Anterior cingulate cortex (tissue), 58 donors: Measurements from ENCODE around the gene TOM1.
A peak's percentile ranks its signal among the peaks of the same experiment; 100 is the strongest.

Source experiments
- DNase-seq, 58 donors: peaks; one replicate each; lab custom pipeline; 2025; lab: John Stamatoyannopoulos, UW

Gene TOM1

GRCh38 chr22:35343664-35344550, 44.2 kb downstream of the TOM1 start:
- DNase-seq = no peak

DNA sequence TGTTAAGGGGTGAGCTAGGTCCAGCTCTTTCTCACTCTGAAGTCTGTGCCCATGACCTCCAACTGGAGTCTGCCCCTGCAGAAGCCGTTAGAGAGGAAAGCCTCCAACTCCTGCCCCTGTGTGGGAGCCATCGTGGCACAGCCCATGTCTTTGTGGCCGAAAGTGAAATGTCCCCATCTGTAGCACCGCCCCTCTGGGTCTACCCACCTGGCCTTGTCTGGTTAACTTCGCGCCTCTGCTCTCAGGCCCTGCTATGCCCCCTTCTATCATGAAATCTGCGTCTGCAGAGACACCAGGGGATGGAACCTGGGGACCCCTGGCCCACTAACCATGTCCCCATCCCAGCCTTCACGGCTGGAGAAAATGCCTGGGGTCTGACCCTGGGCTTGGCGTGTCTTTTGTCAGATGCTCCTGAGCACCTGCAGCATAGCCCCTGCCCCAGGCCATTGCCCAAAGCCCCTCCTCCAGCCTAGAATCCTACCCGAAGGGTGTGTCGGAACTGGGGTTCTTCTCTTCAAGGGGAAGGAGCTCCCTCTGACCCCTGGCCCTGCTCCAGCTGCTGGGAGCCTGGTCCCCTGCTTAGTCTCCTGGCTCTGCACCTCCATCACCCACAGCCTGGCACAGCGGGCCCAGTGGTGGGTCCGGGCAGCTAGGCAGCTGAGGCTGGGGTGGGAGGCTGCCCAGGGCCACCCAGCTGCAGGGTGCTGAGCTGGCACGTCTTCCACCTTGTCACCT, 45.4 kb downstream of the TOM1 start:
- DNase-seq = no peak

DNA sequence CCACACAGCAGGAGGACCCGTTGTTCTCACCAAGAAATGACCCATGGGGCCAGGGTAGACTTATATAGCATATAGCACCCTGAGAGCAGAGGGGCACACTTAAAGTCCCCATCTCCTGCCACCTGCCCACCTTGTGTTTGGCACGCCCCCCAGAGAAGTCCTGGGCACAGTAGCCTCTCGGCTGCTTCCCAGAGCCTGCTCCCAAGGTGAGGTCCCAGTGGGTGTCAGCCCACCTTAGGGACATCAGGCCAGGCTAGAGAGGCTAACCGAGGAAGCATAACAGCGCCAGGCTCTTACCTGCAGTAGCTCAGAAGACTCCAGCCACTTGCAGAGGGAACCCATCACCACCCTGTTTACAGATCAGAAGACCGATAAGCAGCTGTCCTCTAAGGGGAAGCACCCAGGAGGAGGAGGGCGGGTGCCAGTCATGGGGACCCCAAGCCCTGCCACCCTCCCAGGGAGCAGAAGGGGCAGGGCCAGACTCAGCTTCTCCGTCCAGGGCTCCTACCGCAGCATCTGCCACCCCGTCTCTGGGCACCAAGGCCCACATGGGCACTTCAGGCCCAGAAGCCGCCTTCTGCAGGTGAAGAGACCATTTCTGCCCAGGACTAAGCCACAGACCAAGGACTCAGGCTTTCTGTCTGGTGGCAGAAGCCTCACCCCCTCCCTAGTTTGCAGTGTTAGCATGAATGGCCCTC, 46.3 kb downstream of the TOM1 start:
- DNase-seq = no peak

DNA sequence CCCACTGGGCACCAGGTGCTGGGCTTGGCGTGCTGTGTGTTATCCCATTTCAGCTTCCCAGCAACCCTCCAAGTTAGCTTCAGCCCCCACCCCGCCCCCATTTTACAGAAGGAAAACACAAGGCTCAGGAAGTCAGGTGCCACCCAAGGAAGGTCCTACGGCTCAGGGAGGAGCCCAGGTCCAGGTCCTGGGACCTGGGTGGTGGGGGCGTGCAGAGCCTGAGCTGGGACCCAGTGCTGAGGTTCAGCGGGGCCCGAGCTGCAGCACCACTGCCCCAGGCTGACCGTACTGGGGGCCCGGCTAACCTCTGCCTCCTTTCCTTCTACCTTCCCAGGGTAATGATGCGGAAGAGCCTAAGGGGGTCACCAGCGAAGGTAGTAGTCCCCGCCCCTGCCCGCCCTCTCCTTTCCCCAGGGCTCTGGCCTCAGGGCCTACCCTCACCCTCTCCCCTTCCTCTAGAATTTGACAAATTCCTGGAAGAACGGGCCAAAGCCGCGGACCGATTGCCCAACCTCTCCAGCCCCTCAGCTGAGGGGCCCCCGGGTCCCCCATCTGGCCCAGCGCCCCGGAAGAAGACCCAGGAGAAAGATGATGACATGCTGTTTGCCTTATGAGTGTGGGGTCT, 47.0 kb downstream of the TOM1 start:
- DNase-seq = no peak

- DNase-seq = no peak
Observed at GRCh38 chr22:35347462-35347861, 47.8 kb downstream of the TOM1 start.

GRCh38 chr22:35348026-35348590, 48.4 kb downstream of the TOM1 start:
- DNase-seq = no peak

DNA sequence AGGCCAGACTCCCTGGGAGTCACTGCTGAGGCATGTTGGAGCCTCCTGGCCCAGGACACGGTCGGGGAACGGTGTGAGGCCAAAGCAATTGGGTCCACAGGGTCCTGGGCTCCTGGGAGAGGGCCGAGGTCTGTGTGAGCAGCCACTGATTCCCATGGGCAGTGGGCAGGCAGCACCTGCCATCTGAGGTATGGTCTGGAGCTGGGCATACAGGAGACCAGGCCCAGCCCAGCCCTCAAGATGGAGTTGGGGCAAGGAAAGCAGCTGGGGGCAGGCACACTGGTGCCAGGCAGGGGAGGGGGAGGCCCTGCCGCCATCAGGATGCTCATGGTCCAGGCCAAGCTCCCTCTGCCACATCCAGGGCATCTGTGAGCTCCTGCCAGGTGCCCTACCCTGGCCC, 49.0 kb downstream of the TOM1 start:
- no peak for DNase-seq

DNA sequence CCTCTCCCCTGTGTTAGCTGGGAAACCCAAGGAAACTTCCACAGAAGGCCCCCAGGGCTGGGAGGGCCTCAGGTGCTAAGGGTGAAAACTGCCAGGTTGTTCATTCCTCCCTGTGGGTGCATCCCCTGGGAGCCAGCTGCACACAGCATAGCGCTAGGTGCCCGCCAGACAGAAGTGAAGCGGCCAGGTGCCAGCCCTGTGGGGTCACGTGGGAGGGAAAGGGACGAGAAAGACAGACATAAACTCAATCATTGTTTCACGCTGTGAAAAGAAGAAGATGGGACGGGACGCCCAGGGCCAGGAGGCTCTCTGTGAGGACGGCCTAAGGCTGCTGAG, 49.6 kb downstream of the TOM1 start:
- DNase-seq = no peak

DNA sequence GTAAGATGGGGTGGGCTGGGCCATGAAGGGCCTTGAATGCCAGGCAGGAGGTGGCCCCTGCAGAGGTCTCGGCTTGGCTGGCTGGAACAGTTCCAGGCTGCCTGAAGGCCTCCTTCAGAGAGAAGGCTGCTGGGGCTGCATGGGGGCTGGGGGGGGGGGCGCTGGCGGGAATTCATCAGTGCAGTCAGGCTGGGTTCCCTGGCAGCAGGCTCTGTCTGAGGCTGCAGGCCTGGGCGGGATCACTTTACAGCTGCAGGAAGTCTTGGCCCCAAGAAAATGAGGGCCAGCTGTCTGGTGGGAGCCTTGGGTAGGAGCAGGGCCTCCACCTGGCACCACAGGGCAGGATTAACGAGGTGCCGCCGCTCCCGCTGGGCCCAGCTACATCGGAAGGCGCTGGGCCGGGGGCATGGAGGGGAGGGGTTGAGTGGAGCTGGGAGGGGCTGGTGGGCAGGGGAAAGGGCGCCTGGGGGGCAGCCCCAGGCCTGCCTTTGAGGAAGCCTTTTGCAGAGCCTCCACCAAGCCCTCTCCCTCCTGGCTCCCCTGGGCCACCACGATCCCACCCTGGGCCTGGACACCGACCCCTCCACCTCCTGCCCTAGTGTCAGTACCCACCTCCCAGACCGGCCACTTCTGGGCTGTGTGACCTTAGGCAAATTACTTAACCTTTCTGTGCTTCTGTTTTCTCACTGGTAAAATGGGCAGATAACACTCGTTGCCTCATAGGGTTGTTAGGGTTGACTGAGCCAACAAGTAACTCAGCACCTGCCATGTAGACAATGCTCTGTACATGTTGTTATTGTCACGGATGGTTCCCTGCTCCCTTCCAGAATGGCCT, 50.2 kb downstream of the TOM1 start:
- peak in 16 of 58 donors; percentile 7 to 41 (median 21) for DNase-seq

GRCh38 chr22:35350539-35351503, 51.1 kb downstream of the TOM1 start:
- peak; percentile 19 to 92 (median 81) for DNase-seq

GRCh38 chr22:35352214-35353111, 52.8 kb downstream of the TOM1 start:
- peak in 42 of 58 donors; percentile 9 to 66 (median 40) for DNase-seq

DNA sequence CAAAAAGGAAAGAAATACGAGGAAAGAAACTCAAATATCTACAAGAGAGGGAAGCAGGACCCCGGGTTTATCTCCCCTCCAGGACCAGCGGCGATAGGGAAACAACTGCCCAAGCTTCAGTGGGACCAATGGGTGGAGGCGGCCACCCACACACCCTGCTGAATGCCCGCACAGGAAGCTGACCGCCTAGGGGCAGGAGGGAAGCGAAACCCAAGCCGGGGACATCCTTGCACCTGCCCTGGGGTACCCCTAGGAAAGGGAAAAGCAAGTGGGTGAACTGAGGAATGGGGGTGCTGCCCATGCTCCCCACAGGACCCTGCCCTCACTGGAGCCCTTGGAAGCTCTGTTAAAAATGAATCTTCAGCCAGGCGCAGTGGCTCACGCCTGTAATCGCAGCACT, 53.6 kb downstream of the TOM1 start:
- peak in 5 of 58 donors; percentile 8 to 42 (median 17) for DNase-seq

GRCh38 chr22:35354068-35354467, 54.4 kb downstream of the TOM1 start:
- no peak for DNase-seq

GRCh38 chr22:35357883-35358621, 58.4 kb downstream of the TOM1 start:
- DNase-seq = no peak

DNA sequence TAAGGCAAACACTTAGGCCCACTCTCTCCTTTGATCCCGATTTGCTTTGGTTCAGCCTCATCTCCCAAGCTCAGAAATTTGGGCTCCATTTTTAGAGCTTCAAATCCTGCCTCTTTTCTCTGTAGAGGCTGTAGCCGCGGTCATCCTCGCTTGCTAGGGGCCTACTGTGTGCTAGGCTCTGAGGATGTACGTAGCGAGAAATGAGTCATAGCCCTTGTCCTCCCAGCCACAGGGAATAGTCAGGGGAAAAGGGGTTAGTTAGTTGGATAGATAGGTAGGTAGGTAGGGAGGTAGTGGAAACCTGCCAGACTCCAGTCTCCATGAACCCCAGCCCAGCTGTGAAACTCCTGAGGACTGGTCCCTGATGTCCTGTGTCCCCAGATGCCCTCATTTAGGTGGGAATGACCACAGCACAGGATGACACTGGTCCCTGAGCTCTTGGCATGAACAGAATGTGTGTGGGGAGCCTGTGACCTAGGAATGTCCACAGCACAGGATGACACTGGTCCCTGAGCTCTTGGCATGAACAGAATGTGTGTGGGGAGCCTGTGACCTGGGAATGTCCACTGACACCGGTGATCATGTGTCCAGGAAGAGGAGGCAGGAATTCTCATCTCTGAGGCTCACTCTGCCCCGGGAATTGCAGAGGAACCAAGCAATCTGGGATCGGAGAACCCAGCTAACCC, 59.8 kb downstream of the TOM1 start:
- DNase-seq = no peak

GRCh38 chr22:35361001-35361558, 61.4 kb downstream of the TOM1 start:
- no peak for DNase-seq
